Adrenal gland (tissue), 12 donors: Measurements from ENCODE around the gene EIF4G3. TPM values are rescaled to one million over a fixed set of nuclear protein-coding genes. Genes with fewer than 3 reads are reported as not detected.

Experiments used
- DNase-seq, 7 donors: peaks; one replicate each; pipeline ENCODE4 v3.0.0-alpha.2; 2019 to 2020
- H3K27ac ChIP-seq, 5 donors: fragments of 200-600 bp; sonication (generic) in 4 of 5; 1 replicate in 3 of 5; 2 replicates in 2 of 5; pipeline versions ENCODE4 v1.5.1 to v1.8.0; 2016 to 2020; ENCODE audit warnings: mild to moderate bottlenecking in 1 of 5
- H3K27me3 ChIP-seq: fragments of 200-600 bp; 2 replicates; pipeline ENCODE4 v1.8.0; 2021
- H3K36me3 ChIP-seq, 2 donors: fragments of 200-600 bp; replicated peaks in 1 of 2; 1 replicate in 1 of 2; 2 replicates in 1 of 2; pipeline versions ENCODE4 v1.5.1 to v1.8.0; 2018 to 2022
- H3K4me1 ChIP-seq, 2 donors: fragments of 200-600 bp; replicated peaks in 1 of 2; 1 replicate in 1 of 2; 2 replicates in 1 of 2; pipeline versions ENCODE4 v1.5.1 to v1.8.0; 2018 to 2021
- H3K4me3 ChIP-seq, 4 donors: fragments of 200-600 bp; sonication (generic) in 3 of 4; one replicate each; pipeline ENCODE4 v1.5.1; 2016 to 2018
- H3K9me3 ChIP-seq, 3 donors: fragments of 200-600 bp; sonication (generic) in 1 of 3; replicated peaks in 1 of 3; 1 replicate in 2 of 3; 2 replicates in 1 of 3; pipeline versions ENCODE4 v1.5.1 to v1.8.0; 2016 to 2021
- POLR2A ChIP-seq, 2 donors: fragments of 450-650 bp; IDR thresholded peaks; one replicate each; pipeline ENCODE4 v1.6.1; 2017; ENCODE audit warnings: antibody characterized with exemption in 2 of 2, mild to moderate bottlenecking in 2 of 2, moderate library complexity in 1 of 2
- WGBS, 4 donors: extraction: QIAGEN DNeasy Blood & Tissue Kit in 2 of 4; methylation state at CpG; one replicate each; pipeline versions ENCODE4 v1.1.5 to v1.1.7; 2013 to 2017; 5-methylcytosine and 5-hydroxymethylcytosine counted together
- intact Hi-C, 2 donors: fragments of 100-400 bp; cut with DNase I; formaldehyde crosslinking; loops; one replicate each; pipeline versions ENCODE4 v1.14.1 to v1.15.0; 2022 to 2023
- polyA plus RNA-seq, 3 donors: library from polyadenylated mRNA; stranded (reverse); fragments of 200-250 nt in 2 of 3; fragments of 350-450 nt in 1 of 3; fragmentation: Illumina TruSeq in 1 of 3; extraction: RNeasy Lipid Tissue Mini Kit (QIAGEN cat#74804) in 1 of 3; gene quantifications; one replicate each; pipeline ENCODE4 v1.2.3, GENCODE V29; 2013 to 2014
- total RNA-seq, 9 donors: library from RNA; depleted of rRNA in 4 of 9; stranded (reverse); fragments of >200 nt in 4 of 9; fragments of 120-200 nt in 1 of 9; fragmentation: NEBNext Ultra II Directional in 1 of 9; extraction: Animal tissue kit (Norgen Biotek cat#: 25700) in 1 of 9; gene quantifications; one replicate each; pipeline versions ENCODE4 v1.1.0 to v1.2.4, GENCODE V29; 2013 to 2023
- TF ChIP-seq, protein P1 (sequence below), 6 experiments: fragments of 450-650 bp in 4 of 6; fragments of 200-600 bp in 2 of 6; sonication (generic) in 1 of 6; IDR thresholded peaks; 1 replicate in 5 of 6; 2 replicates in 1 of 6; pipeline versions ENCODE4 v1.5.1 to v1.8.0; 2016 to 2021; ENCODE audit warnings: antibody characterized with exemption in 6 of 6, mild to moderate bottlenecking in 2 of 6, moderate library complexity in 1 of 6
- donor health status: healthy with polysubstance abuse.
- donor health status: Bipolar disorder and iron deficiency.
- donor health status: DM: yes; HTN: yes; CAD: no.
- donor health status: DM: no; HTN: no; CAD: no.
- donor health status: DM: no; HTN: no; CAD: no.
- donor health status: DM: yes; HTN: yes; CAD: no.

EIF4G3 gene
- total and polyA plus RNA-seq, 12 donors: 30.7 to 58.7 (median 51.6) TPM

DNA sequence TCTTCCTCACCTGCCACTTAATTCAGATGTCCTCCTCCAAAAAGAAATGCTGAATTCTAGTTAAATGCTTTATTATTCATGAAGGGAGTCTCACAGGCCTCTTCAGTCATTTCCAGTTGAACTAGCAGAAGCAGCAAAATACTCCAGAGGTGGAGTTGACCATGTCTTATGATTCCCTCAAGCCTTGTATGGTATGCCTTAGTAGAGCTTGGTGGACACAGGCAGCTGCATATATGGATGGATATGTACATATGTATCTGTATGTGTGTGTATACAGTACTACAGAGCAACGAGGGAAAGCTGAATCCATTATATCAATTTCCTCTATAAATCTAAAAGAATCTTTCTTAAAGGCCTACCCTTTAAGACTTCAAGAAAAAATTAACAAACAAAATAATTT, 306.0 kb downstream of the EIF4G3 start:
- no peaks in the 10 kb centered on the region for H3K4me1 ChIP-seq
- H3K4me3 ChIP-seq: no peak overlapping the region
- H3K27ac ChIP-seq: no peak overlapping the region
- no peaks in the 10 kb centered on the region for H3K27me3 ChIP-seq
- no peaks in the 10 kb centered on the region for H3K9me3 ChIP-seq
- no peak for DNase-seq
- no peaks in the 10 kb centered on the region for H3K36me3 ChIP-seq
- intact Hi-C loops: no loop called here
- TF ChIP-seq, protein P1, sequence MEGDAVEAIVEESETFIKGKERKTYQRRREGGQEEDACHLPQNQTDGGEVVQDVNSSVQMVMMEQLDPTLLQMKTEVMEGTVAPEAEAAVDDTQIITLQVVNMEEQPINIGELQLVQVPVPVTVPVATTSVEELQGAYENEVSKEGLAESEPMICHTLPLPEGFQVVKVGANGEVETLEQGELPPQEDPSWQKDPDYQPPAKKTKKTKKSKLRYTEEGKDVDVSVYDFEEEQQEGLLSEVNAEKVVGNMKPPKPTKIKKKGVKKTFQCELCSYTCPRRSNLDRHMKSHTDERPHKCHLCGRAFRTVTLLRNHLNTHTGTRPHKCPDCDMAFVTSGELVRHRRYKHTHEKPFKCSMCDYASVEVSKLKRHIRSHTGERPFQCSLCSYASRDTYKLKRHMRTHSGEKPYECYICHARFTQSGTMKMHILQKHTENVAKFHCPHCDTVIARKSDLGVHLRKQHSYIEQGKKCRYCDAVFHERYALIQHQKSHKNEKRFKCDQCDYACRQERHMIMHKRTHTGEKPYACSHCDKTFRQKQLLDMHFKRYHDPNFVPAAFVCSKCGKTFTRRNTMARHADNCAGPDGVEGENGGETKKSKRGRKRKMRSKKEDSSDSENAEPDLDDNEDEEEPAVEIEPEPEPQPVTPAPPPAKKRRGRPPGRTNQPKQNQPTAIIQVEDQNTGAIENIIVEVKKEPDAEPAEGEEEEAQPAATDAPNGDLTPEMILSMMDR (IDR thresholded peaks at IDR 0.05): no peak
- no peak for TF ChIP-seq POLR2A (IDR thresholded peaks at IDR 0.05)
- WGBS, 4 donors: 79 to 94% (median 92%) methylated on average over 1 of the region's 1 CpG

DNA sequence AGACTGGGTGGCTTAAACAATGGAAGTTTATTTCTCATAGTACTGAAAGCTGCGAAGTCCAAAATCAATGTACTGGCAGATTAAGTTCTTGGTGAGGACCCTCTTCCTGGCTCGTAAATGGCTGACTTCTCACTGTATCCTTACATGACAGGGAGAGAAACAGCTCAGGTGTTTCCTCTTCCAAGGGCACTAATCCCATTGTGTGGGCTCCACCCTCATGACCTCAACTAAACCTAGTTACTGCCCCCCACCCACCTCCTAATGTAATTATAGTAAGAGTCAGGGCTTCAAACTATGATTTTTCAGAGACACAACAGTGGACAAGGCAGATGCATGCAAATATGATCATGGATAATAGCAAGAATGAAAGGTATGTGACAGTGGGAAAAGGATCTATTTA, 308.4 kb downstream of the EIF4G3 start:
- intact Hi-C loops: no loop called here
- H3K36me3 ChIP-seq: peaks cover 0 to 10% of the 10 kb centered on the region in 2 donors
- no peak overlapping the region for H3K27ac ChIP-seq
- no peaks in the 10 kb centered on the region for H3K9me3 ChIP-seq
- 95 to 100% (median 96%) methylated on average over 2 of the region's 2 CpGs for WGBS, 4 donors
- no peaks in the 10 kb centered on the region for H3K27me3 ChIP-seq
- H3K4me3 ChIP-seq: no peak overlapping the region
- DNase-seq: no peak
- TF ChIP-seq, protein P1 (IDR thresholded peaks at IDR 0.05): no peak
- no peak for TF ChIP-seq POLR2A (IDR thresholded peaks at IDR 0.05)
- no peaks in the 10 kb centered on the region for H3K4me1 ChIP-seq

DNA sequence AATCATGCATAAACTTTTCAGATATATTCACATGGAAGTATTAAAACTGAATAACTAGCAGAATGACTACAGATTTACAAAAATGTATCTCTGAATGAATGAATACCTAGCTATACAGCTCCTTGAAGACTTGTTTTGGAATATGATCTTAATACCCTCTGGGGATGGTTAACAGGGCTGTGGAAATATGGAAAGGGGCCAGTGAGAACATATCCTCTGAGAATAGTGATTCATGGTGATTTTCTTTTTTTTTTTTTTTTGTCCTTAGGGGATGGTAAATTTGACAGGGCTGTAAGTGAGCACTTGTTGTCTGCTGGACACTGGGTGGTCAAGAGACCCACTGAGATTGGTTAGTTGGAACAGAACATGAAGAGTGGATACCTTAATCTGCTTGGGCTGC, 308.9 kb downstream of the EIF4G3 start:
- peaks cover 0 to 10% of the 10 kb centered on the region in 2 donors for H3K36me3 ChIP-seq
- H3K9me3 ChIP-seq: no peaks in the 10 kb centered on the region
- no peak for DNase-seq
- no peak for TF ChIP-seq POLR2A (IDR thresholded peaks at IDR 0.05)
- TF ChIP-seq, protein P1 (IDR thresholded peaks at IDR 0.05): no peak
- intact Hi-C loops: no loop called here
- no peaks in the 10 kb centered on the region for H3K27me3 ChIP-seq
- H3K27ac ChIP-seq: no peak overlapping the region
- H3K4me1 ChIP-seq: no peaks in the 10 kb centered on the region
- no peak overlapping the region for H3K4me3 ChIP-seq

DNA sequence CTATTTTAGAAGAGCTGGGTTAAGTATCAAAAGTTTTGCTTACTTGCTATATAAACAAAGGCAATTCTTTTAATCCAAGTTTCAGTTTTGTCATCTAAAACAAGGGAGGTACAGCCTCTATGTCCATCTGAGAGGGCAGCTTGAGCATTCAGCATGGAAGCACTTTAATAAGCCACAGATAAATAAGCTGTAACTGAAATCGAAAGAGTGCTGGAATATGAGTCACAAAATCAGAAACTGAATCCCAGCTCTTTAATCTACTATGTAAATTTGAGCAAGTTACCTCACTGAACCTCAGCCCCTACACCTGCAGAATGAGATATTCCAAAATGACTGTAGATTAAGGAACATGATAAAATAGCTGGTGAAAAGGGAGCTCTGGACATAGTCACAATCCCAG, 309.6 kb downstream of the EIF4G3 start:
- 57 to 78% (median 63%) methylated on average over 1 of the region's 1 CpG for WGBS, 4 donors
- DNase-seq: no peak
- Histone ChIP-seq H3K4me1 (no peaks in the 10 kb centered on the region), H3K27ac (no peak overlapping the region), H3K4me3 (no peak overlapping the region), H3K27me3 (no peaks in the 10 kb centered on the region), H3K9me3 (no peaks in the 10 kb centered on the region), H3K36me3 (peaks cover 0 to 16% of the 10 kb centered on the region in 2 donors)
- intact Hi-C loops: no loop called here
- no peak for TF ChIP-seq POLR2A (IDR thresholded peaks at IDR 0.05)
- TF ChIP-seq, protein P1 (IDR thresholded peaks at IDR 0.05): no peak
